NCI-H1436 treated with DMSO at 0.1 percent for 48 hours (cell line): ENCODE results near the gene MOB4.
"Not testable (repeated sequence)": the region's sequence is repeated elsewhere in the genome, so short reads cannot be mapped to it uniquely, and the experiment has no call there.

ENCODE experiments used
- DNase-seq: peaks from one replicate; lab custom pipeline; 2025; lab: John Stamatoyannopoulos, UW

Gene MOB4

DNA sequence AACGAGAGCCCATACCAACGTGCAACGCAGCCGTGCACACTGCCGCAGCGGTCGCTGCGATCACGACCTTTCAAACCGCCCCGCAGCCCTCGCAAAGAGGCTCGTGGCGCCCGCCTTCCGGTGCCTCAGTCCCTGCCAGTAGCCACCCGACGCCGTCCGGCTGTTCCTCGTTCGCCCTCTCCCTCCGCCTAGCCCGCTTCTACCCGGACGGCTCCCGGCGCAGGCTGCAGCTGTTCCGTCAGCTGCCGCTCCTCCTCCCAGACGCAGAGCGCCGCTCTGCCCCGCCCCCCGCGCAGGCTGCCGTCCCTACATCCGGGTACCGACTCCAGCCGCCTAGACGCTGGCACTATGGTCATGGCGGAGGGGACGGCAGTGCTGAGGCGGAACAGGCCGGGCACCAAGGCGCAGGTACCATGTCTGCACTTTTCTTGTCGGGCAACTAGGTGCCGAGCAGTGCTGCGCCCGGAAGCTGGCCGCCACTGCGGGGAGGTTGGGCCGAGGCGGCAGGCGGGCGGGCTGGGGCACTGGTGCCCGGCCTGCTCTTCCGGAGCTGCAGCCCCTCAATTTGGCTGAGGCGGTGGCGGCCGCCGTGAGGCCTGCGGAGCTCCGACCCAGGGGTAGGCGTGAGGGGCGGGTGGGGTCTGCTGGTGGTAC, at the start of gene MOB4:
MOB4 (plus strand) TSS at position 328 of the 654 bp plus-strand sequence; CDS start at position 349, 21 bp downstream.
- DNase-seq, result peak; percentile 65

DNA sequence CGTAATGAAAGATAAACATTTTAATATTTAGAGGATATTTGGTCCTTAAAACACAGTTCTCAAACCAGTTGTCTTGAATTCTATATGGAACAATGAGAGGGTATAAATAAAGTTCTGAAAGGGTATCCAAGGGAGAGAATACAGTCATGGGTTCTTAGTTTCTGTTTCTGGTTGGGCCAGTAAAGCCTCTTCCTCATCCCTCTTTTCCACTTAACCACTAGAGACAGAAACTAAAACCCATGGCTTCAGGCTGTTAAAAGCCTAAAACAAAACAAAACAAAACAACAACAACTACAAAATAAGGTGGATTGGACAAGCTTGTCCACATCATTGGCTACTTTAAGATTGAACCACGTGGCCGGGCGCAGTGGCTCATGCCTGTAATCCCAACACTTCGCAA, 43.7 kb upstream of the MOB4 start:
- DNase-seq, result no peak

DNA sequence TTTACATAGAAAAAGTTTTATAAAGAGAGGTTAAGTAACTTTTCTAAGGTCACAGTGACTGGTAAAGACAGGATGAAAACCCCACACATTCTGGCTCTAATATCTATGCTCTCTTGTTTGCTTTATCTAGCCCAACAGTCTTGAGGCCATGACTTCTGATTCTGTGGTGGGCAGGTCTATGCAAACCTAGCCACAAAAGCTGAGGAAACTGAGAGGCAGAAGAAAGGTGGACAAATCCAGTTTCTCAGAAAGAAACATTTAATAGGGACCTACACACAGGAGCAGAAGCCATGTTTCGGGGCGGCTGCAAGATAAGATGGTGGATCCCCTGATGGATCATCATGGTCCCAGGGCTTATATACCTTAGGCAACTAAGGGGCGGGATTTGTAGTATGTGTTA, 38.1 kb upstream of the MOB4 start:
- DNase-seq, result no peak

DNA sequence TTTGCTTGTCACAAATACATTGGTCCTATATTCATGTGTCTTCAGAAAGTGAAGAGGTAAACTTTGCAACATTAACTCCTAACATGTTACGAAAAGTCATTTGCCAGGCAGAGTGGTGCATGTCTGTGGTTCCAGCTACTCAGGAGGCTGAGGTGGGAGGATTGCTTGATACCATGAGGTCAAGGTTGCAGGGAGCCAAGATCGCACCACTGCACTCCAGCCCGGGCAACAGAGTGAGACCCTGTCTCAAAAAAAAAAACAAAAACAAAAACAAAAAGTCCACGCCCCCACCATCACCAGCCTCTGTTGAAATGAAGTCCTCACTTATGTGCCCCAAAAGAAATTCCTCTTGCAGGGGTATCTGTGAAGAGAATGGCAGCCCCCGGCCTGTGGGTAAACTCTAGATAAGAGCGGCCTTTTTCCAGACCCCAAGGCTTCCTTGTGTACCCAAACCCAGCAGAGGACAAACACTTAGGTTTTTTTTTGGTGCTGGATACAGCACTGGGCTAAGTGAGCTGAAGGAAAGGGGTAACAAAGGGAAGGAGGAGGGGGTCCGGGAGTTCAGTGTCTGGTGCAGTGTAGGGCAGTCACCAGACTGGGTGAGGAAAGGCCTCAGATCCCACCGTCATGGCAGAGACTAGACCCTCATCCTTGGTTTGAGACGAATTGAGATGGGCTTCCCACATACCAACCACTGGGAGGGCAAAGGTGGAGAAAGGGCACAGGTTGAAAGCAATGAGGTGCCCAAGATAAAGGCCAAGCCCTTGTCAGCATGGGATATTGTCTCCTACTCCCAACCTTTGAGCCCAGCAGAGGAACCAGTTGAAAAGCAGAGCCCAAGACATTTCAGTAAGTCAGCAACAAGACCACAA, 35.5 kb upstream of the MOB4 start:
- no peak for DNase-seq

DNA sequence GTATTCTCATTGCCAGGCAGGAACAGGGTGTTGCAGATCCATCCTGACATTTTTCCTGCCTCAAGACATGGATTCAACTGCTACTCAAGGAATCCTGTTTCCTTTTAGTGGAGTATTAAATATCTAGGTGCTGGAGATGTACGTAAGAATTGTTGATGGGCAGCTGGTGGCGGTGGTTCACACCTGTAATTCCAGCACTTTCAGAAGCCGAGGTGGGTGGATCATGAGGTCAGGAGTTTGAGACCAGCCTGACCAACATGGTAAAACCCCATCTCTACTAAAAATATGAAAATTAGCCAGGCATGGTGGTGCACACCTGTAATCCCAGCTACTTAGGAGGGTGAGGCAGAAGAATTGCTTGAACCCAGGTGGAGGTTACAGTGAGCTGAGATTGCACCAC, 31.6 kb upstream of the MOB4 start:
- DNase-seq, result not testable (repeated sequence)

DNA sequence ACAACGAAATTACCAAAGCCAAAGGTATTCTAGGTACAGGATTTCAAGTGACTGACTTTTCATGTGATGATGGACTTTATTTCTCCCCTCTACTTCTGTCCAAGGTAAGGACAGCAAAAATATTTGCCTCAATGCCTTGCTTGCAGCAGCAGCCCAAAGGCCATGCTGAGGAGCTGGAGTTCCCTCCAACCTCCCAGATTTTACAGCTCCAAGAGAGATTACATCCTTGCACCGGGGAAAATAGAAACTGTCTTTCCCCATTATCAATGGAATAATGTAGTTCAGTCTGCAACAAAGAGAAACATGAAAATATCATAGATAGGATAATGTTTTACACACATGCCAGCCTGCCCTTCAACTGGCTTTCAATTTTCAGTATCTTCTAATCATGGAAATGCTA, 29.7 kb upstream of the MOB4 start:
- DNase-seq, result no peak

DNA sequence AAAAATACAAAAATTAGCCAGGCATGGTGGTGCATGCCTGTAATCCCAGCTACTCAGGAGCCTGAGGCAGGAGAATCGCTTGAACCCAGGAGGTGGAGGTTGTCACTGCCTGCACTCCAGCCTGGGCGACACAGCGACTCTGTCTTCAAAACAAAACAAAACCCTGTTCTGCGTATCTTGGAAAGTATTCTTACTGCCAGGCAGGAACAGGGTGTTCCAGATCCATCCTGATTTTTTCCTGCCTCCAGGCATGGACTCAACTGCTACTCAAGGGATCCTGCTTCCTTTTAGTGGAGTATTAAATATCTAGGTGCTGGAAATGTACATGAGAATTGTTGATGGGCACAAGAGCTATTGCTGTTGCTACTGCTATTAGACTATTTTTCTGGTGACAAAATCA, 28.5 kb upstream of the MOB4 start:
- DNase-seq, result no peak

DNA sequence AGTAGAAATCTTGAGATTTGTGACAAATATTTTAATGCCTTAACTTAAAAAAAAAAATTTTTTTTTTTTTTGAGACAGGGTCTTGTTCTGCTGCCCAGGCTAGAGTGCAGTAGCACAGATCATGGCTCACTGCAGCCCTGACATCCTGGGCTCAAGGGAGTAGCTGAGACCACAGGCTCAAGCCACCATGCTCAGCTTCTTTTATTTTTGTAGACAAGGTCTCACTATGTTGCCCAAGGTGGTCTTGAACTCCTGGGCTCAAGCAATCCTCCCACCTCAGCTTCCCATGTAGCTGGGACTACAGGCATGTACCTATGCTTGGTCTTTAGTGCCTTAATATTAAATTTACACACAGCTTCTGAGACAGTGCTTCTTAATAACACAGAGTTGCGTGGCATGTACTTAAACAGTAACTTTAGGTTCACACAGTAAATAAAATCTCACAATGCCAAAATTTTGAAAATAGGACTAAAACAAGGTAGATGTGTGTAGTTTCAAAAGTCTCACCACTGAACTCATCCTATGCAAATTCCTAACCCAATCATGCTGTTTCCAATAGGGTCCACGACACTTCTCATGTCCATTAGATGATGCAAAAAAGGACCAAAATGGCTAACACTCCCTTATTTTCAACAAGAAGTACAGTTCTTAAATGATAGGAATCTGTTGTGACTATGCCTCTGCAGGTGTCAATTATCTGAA, 20.3 kb upstream of the MOB4 start:
- DNase-seq, result no peak

DNA sequence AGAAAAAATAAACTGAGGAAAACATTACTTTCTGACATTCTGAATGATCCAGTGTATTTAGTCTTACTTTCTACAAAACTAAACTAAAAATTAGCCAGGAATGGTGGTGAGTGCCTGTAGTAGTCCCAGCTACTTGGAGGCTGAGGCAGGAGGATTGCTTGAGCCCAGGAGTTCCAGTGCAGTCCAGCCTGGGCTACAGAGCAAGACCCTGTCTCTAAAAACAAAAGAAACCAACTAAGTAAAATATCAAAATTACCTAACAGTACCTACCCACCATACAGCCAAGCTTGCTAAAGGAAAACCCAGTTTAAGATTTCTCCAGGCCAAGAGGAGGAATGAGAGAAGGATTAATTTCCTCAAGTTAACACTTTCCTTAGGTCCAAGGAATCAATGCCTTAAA, 19.2 kb upstream of the MOB4 start:
- DNase-seq, result no peak

DNA sequence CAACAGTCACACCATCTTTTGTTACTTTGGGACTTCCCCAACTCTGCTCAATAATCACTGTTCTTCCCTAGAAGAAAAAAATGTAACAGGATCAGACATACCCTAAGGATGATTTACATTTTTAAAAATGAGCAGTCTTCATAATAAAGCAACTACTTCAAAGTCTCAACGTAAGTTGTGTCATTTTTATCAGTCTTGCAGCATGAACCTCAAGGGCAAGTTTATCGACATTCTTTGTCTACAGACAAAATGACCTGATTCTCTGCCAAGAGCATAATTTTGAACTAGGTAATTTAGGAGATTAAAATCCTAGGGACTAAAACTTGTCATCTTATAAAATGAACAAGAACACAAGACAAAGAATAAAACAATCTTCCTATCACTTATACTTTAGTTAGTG, 18.5 kb upstream of the MOB4 start:
- no peak for DNase-seq

DNA sequence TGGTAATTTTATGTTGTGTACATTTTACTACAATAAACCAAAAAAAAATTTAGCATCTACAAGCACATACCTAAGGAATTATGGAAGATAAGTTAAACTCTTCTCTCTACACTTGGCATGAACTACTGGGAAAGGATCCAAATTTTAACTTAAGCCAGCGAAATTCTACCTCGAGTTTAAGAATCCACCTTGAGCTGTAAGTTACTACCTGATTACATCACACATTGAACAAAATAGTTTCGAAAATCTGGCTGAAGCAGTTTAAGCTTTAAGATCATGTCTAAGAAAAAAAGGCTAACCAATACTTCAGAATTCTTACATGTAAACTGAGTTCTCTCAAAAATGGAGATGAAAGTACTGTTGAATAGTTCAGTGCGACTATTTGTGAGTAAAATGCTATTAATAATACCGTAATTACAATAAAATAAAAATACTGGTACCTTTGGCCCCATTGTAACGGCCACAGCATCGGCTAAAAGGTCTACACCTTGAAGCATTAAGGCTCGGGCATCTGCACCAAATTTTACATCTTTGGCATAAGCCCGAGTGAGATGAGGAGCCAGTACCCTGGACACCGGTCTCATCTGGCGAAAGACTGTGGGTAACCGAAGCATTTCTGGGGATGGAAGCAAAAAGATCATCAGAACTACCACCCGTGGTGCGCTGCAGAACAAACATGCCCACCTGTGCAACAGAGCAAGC, 17.5 kb upstream of the MOB4 start:
- DNase-seq, result no peak

DNA sequence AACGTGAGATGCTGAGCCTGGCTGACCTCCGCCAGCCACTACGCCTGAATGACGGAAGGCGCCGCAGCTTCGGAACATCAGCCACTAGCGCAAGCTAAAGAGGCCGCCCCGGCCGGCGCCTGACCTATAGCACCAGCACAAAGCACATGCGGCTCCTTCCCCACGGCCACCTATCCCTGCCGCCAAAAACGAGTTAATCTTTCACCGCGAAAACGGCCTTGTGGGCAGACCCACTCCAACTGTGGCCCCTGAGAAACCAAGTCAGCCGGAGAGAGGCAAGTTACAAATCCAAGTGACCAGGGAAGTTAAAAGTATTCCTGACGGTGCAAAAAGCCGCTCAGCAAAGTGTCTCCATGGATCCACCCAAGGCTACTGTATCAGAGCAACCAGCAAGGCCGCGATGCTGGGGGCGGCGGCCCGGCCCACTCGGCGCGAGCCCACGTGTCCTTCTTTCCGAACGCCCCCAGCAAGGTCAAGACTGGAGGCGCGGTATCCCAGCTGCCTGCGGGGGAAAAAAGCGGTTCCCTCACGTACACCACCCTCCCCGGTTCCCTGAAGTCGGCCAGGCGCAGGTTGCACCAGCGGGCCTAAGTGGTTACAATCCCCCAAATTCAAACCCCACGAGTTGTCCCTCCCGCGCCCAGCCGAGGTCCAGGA, 16.8 kb upstream of the MOB4 start:
- no peak for DNase-seq

DNA sequence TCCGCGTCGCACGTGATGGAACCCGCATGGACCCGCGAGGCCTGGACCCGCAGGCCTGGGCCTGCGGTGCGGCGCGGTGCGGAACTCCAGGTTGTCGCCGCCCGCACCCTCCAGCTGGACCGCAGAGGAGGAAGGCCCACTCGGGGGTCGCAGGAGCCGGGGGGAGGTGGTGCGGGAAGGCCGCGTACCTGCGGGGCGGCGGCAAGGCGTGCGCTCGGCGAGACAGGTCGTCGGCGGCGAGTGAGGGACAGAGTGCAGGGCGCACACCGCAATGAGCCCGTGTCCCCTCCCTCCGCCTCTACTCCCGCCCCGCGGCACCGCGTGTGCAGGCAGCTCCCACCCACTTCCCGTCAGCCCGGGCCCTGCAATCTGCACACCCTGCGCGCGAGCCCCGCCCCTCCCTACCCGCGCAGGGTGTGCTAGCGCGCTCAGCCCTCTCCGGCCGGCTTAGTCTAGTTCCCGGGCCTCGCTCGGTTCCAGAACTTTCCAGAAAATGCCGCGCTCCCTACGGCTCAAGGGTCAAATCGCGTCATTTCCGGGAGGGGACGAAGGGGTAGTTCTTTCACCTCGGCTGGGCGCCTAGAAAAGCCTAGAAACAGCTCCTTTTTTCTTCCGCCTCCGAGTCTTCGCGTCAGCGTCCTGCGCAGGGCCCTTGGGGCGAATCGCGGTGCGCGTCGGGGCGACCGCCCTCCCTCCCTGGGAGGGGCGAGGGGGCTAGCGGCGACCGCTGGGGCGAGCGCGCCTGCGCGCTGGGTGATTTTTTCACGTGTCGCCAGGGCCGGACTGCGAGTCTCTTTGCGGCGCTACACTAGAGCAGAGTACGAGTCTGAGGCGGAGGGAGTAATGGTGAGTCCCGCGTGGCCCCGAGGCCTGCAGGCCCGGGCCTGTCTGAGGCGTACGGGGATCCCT, 16.0 kb upstream of the MOB4 start, which contains the start of the genes HSPD1 and HSPE1:
HSPD1 (minus strand) TSS at position 247 of the 909 bp plus-strand sequence. CDS start 992 bp downstream, outside the sequence.
HSPE1 (plus strand) TSS at position 786 of the 909 bp plus-strand sequence; CDS start at position 844, 58 bp downstream.
- peak; percentile 76 for DNase-seq

DNA sequence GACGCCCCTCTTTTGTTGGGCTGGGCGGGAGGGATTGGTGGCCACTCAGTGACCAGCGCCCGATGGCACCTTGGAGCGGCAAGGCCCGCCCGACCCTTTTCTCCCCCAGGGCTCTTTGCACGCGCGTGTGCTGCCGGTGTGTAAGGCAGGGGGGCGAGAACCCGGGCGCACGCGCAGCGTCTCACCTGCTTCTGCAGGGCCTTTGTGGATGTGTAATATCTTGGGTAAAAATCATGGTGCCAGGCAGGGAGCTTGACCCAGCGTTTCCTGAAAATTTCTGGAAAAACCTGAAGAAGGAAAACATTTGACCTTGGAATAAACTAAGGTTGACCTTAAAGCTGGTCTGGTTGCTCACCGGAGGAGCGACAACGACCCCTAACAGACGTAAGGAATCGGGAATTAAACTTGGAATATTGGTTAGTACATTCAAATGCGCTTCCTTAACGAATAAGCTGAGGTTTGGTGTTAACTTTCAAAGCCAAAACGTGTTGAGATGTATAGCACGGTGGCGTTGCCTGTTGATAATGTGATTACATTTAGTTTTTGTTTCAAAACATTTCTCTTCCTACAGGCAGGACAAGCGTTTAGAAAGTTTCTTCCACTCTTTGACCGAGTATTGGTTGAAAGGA, 15.2 kb upstream of the MOB4 start:
- no peak for DNase-seq

DNA sequence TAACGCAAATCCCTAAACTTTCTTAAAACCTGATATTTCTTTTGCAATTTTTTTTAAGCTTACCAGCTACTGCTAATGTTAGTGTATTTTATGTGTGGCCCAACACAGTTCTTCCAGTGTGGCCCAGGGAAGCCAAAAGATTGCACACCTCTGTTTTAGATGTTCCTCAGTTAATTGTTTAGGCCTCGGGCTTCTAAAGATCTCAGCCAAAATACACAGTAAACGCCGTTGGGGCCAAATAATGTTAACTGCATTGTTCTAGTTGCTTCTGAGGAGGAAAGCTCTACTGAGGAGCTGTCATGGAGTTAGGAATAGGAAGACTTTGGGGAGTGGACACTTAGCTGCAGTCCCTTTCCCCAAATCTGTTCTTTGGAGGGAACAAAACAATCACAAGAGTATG, 13.7 kb upstream of the MOB4 start:
- DNase-seq, result no peak

DNA sequence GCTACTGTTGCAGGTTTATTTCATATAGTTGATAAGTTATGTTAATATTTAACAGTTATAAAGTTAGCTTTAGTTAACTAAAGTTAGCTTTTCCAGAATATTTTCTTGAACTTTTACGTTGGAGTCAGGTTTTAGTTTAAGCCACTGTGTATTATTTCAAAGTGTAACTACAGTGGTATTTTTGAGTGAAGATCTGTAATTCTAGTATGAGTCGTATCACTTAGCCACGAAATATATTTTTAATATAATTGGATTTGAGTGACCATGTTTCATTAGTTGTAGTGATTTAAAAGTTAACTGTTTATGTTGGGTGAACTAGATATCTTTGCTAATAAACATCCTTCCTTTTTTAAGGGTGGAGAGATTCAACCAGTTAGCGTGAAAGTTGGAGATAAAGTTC, 13.2 kb upstream of the MOB4 start:
- DNase-seq, result no peak

DNA sequence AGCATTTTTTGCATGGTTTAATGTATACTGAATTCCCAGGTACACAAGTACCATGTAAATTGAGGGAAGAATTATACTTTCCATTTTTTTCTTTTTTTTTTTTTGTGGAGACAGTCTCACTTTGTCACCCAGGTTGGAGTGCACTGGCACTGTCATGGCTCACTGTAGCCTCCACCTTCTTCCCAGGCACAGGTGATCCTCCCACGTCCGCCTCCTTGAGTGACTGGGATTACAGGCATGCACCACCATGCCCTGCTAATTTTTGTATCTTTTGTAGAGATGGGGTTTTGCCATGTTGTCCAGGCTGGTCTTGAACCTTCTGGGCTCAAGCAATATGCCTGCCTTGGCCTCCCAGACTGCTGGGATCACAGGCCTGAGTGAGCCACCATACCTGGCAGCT, 11.9 kb upstream of the MOB4 start:
- DNase-seq, result no peak

DNA sequence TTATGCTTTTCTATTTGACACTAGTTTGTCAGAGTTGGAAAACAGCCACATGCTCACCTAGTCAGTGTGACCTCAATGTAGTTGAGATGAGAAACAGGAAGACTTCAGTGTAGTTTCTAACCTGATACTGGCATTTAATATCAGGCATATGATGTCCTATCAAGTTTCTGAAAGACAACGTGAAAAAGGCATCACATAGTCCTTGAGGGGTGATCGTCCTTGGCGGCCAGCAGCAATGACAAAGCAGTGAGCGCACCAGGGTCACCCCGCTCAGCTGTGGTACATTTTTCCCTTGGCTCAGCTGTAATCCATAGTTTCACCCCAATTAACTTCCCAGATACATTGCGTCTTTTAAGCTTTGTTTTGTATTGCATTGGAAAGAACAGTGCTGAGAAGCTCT, 11.4 kb upstream of the MOB4 start:
- DNase-seq, result no peak

DNA sequence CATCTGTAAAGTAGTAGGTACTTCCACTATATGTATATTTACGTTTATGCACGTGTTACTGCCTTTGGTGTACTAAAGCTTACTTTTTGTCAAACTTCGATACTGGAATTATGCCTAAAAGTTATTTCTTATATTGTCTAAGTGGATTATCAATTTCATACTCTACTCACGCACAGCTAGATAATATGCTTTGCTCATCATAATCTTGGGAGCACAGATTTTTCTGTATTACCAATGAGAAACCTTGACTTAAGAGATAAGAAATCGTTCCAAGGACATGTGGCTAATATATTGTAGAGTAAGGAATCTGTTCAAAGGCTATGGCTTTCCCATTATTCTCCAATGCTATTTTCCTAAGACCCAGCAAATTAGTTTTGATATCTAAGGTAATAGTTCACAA, 9.2 kb upstream of the MOB4 start:
- DNase-seq, result no peak

DNA sequence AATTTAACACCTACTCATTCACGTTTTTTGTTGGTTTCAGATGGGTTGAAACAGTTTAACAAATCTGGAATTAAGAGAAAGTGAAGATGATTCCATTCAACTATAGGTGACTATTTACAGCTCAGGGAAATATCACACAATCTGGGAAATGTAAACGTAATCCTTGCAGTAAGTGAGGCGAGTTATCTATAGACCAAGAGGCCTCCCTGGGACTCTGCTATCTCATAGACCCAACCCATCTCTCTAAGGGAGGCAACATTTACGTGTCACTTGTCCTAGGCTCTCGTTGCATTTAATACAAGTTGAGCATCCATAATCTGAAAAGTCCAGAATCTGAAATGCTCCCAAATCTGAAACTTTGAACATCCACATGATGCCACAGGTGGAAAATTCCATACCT, 2.0 kb upstream of the MOB4 start:
- no peak for DNase-seq
